HepG2 (cell line): ENCODE measurements around the gene EPB41L1. TPM values are rescaled to one million over a fixed set of nuclear protein-coding genes. Genes with fewer than 3 reads are reported as not detected.

ENCODE experiments used
- ARHGAP35 ChIP-seq: sonication (generic); formaldehyde crosslinking; IDR thresholded peaks from 2 replicates; pipeline ENCODE4 v1.9.0; 2022; ENCODE audit warnings: mild to moderate bottlenecking, inconsistent platforms, moderate library complexity, missing genetic modification reagents, borderline replicate concordance
- ATF4 ChIP-seq, 2 experiments: fragments of 450-650 bp in 1 of 2; sonication (generic) in 1 of 2; formaldehyde crosslinking; IDR thresholded peaks; 2 replicates each; pipeline versions ENCODE4 v1.5.0 to v1.8.0; 2020 to 2022; ENCODE audit warnings: mild to moderate bottlenecking in 1 of 2, missing genetic modification reagents in 1 of 2
- ATF7 ChIP-seq, 2 experiments: fragments of 450-650 bp in 1 of 2; sonication (generic) in 1 of 2; formaldehyde crosslinking in 1 of 2; IDR thresholded peaks; 2 replicates each; pipeline versions ENCODE4 v1.4.0 to v1.6.1; 2016 to 2020; ENCODE audit warnings: antibody characterized with exemption in 1 of 2, mild to moderate bottlenecking in 1 of 2, missing genetic modification reagents in 1 of 2
- ATRX ChIP-seq: sonication (generic); formaldehyde crosslinking; IDR thresholded peaks from 2 replicates; pipeline ENCODE4 v1.4.0; 2020; ENCODE audit warnings: missing genetic modification reagents, borderline replicate concordance
- CREM ChIP-seq, 2 experiments: sonication (generic) in 1 of 2; formaldehyde crosslinking in 1 of 2; IDR thresholded peaks; 2 replicates each; pipeline versions ENCODE4 v1.4.0 to v1.6.1; 2016 to 2020; ENCODE audit warnings: antibody characterized with exemption in 1 of 2, mild to moderate bottlenecking in 1 of 2, missing genetic modification reagents in 1 of 2
- ELF1 ChIP-seq: sonication (generic); formaldehyde crosslinking; IDR thresholded peaks from 2 replicates; pipeline ENCODE4 v1.4.0; 2020; ENCODE audit warnings: missing genetic modification reagents
- ERF ChIP-seq: IDR thresholded peaks from 2 replicates; pipeline ENCODE4 v1.6.1; 2018; ENCODE audit warnings: missing biosample characterization, missing genetic modification reagents
- FOXJ3 ChIP-seq: sonication (generic); formaldehyde crosslinking; IDR thresholded peaks from 2 replicates; pipeline ENCODE4 v1.4.0; 2020; ENCODE audit warnings: missing genetic modification reagents, mild to moderate bottlenecking, borderline replicate concordance
- GLI4 ChIP-seq: sonication (generic); formaldehyde crosslinking; IDR thresholded peaks from 2 replicates; pipeline ENCODE4 v1.5.1; 2020; ENCODE audit warnings: missing genetic modification reagents, mild to moderate bottlenecking, moderate library complexity, borderline replicate concordance
- HNRNPUL1 ChIP-seq: fragments of 200-400 bp; formaldehyde crosslinking; IDR thresholded peaks from 2 replicates; pipeline ENCODE4 v1.6.1; 2017; ENCODE audit warnings: low read depth, mild to moderate bottlenecking, low read length, moderate library complexity
- MEIS1 ChIP-seq: sonication (generic); formaldehyde crosslinking; IDR thresholded peaks from 2 replicates; pipeline ENCODE4 v1.9.0; 2021; ENCODE audit warnings: mild to moderate bottlenecking, missing genetic modification reagents, moderate library complexity, borderline replicate concordance
- MLLT10 ChIP-seq: sonication (generic); formaldehyde crosslinking; IDR thresholded peaks from 2 replicates; pipeline ENCODE4 v1.4.0; 2020; ENCODE audit warnings: missing genetic modification reagents
- NAIF1 ChIP-seq: sonication (generic); formaldehyde crosslinking; IDR thresholded peaks from 2 replicates; pipeline ENCODE4 v1.5.0; 2020; ENCODE audit warnings: mild to moderate bottlenecking, missing genetic modification reagents, borderline replicate concordance
- PAWR ChIP-seq: sonication (generic); formaldehyde crosslinking; IDR thresholded peaks from 2 replicates; pipeline ENCODE4 v1.4.0; 2020; ENCODE audit warnings: missing genetic modification reagents, mild to moderate bottlenecking, borderline replicate concordance
- REL ChIP-seq: sonication (generic); formaldehyde crosslinking; conservative IDR thresholded peaks from 2 replicates; pipeline ENCODE4 v1.8.0; 2022; ENCODE audit warnings: mild to moderate bottlenecking, missing genetic modification reagents, moderate library complexity
- TBP ChIP-seq: sonication (generic); formaldehyde crosslinking; IDR thresholded peaks from 2 replicates; pipeline ENCODE4 v1.5.0; 2020; ENCODE audit warnings: missing genetic modification reagents
- ZBTB10 ChIP-seq: sonication (generic); formaldehyde crosslinking; IDR thresholded peaks from 2 replicates; pipeline ENCODE4 v1.4.0; 2020; ENCODE audit warnings: missing genetic modification reagents, borderline replicate concordance
- ZFP36L2 ChIP-seq: sonication (generic); formaldehyde crosslinking; IDR thresholded peaks from 2 replicates; pipeline ENCODE4 v1.4.0; 2020; ENCODE audit warnings: missing genetic modification reagents
- ZNF280B ChIP-seq: sonication (generic); formaldehyde crosslinking; IDR thresholded peaks from 2 replicates; pipeline ENCODE4 v1.5.0; 2020; ENCODE audit warnings: missing genetic modification reagents, mild to moderate bottlenecking, borderline replicate concordance
- ZNF432 ChIP-seq: sonication (generic); formaldehyde crosslinking; IDR thresholded peaks from 2 replicates; pipeline ENCODE4 v1.5.0; 2020; ENCODE audit warnings: missing genetic modification reagents, mild to moderate bottlenecking, borderline replicate concordance
- ZNF496 ChIP-seq: sonication (generic); formaldehyde crosslinking; IDR thresholded peaks from 2 replicates; pipeline ENCODE4 v1.8.1; 2023; ENCODE audit warnings: mild to moderate bottlenecking, moderate library complexity, missing genetic modification reagents; ENCODE audit not compliant: insufficient replicate concordance
- ZNF841 ChIP-seq: sonication (generic); formaldehyde crosslinking; IDR thresholded peaks from 2 replicates; pipeline ENCODE4 v1.8.1; 2023; ENCODE audit warnings: missing genetic modification reagents, borderline replicate concordance
- ZNF878 ChIP-seq: sonication (generic); formaldehyde crosslinking; IDR thresholded peaks from 2 replicates; pipeline ENCODE4 v1.8.1; 2023; ENCODE audit warnings: mild to moderate bottlenecking, missing genetic modification reagents, moderate library complexity
- polyA plus RNA-seq, 8 experiments: library from polyadenylated mRNA; depleted of rRNA in 3 of 8; stranded (reverse) in 7 of 8; unstranded in 1 of 8; fragments of >200 nt; fragmentation: Illumina TruSeq in 4 of 8; extraction: Trizol in 4 of 8; gene quantifications; 2 replicates each; pipeline versions ENCODE4 v1.2.1 to v1.2.3, GENCODE V29; 2011 to 2016; ENCODE audit warnings: low read depth in 4 of 8, missing spikeins in 1 of 8, mixed read lengths in 1 of 8; ENCODE audit not compliant: insufficient read depth in 1 of 8
- total RNA-seq, 5 experiments: library from RNA; depleted of rRNA; stranded (reverse); fragments of >200 nt; fragmentation: Illumina TruSeq; extraction: Trizol; gene quantifications; 2 replicates each; pipeline ENCODE4 v1.2.3, GENCODE V29; 2016; ENCODE audit warnings: low read depth in 1 of 5

The EPB41L1 gene
- total and polyA plus RNA-seq, 2 of the 13 experiments (the other 11 are each of a cell fraction or from before 2014, with no cell fraction given) = 16.7 to 39.0 TPM

GRCh38 chr20:36235892-36236785 lies 81.6 kb downstream of the EPB41L1 start, which contains the start of gene AAR2 (continued):
- TF ChIP-seq ZFP36L2 (0 out of 2 replicates have a peak, but pooled peaks have one; percentile 40), CREM (IDR thresholded peaks at IDR 0.05) (peak; percentile 91), CREM (CRISPR knock-in tag; IDR thresholded peaks at IDR 0.05) (no peak), ATRX (CRISPR knock-in tag) (no peak), HNRNPUL1 (no peak), ZNF280B (CRISPR knock-in tag) (peak; percentile 100), ZNF878 (CRISPR knock-in tag) (peak; percentile 94), ERF (peak; percentile 98), ZNF841 (CRISPR knock-in tag) (peak; percentile 35; the same call in 1 of the 2 replicates), PAWR (no peak), ZNF432 (CRISPR knock-in tag) (no peak), REL (CRISPR knock-in tag) (peak; percentile 95), ATF4 (CRISPR knock-in tag; IDR thresholded peaks at IDR 0.05) (peak in 1 of 2 experiments; percentile 84; a peak in 2 of 4 replicates), ZBTB10 (no peak), ATF7 (IDR thresholded peaks at IDR 0.05) (no peak), ATF7 (CRISPR knock-in tag; IDR thresholded peaks at IDR 0.05) (peak; percentile 76), FOXJ3 (CRISPR knock-in tag) (no peak; the same call in 1 of the 2 replicates), MLLT10 (no peak), ARHGAP35 (CRISPR knock-in tag) (peak; percentile 95), TBP (CRISPR knock-in tag) (0 out of 2 replicates have a peak, but pooled peaks have one; percentile 75), NAIF1 (CRISPR knock-in tag) (peak; percentile 55), ELF1 (CRISPR knock-in tag) (peak; percentile 95), MEIS1 (CRISPR knock-in tag) (peak; percentile 68; the same call in 1 of the 2 replicates), ZNF496 (CRISPR knock-in tag) (no peak), GLI4 (CRISPR knock-in tag) (peak; percentile 92)
